Measurements from ENCODE around the gene NPAS4. TPM values are rescaled to one million over a fixed set of nuclear protein-coding genes. Genes with fewer than 3 reads are reported as not detected.

Gene NPAS4
- total and polyA plus RNA-seq, 2 of the 13 experiments (the other 11 are each of a cell fraction or from before 2014, with no cell fraction given) = not detected

DNA sequence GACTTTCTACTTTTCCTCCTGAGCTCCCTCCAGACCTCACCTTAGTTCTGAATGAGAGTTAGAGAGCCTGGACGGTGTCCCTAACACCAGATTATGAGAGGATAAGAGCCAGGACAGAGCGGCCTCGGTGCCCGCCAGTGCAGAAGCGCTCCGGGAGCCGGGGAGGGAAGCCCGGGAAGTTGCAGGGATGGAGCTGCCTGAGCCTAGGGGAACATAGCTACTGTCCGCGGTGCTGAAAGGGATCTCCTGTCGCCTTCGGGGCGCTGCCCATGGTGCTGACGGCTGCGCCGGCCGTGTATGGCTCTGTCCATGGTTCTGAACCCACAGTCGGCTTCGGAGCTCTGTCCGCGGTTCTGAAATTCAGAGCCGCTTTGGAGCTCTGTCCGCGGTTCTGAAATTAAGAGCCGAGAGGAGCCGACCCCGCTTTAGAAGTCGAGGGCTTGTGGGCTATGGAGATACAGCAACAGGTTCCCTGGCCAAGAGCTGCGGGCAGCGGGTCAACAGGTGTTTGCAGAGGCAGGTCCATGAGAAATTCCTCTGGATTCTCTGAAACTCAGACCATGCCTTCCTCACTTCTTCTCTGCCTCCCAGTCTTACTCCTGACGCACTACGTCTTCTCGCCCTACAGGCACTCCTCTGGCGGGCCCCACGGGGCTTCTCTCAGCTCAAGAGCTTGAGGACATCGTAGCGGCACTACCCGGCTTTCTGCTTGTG is 814 bp downstream of the NPAS4 start (continued):
- TF ChIP-seq ZFAT (CRISPR knock-in tag; conservative IDR thresholded peaks at IDR 0.05) = peak; percentile 99
- peak; percentile 100 for TF ChIP-seq THAP8 (CRISPR knock-in tag; IDR thresholded peaks at IDR 0.05; ENCODE audit: borderline replicate concordance)
- TF ChIP-seq ZNF329 (CRISPR knock-in tag; IDR thresholded peaks at IDR 0.05; ENCODE audit: low read depth) = peak; percentile 100
- TF ChIP-seq, protein P1, sequence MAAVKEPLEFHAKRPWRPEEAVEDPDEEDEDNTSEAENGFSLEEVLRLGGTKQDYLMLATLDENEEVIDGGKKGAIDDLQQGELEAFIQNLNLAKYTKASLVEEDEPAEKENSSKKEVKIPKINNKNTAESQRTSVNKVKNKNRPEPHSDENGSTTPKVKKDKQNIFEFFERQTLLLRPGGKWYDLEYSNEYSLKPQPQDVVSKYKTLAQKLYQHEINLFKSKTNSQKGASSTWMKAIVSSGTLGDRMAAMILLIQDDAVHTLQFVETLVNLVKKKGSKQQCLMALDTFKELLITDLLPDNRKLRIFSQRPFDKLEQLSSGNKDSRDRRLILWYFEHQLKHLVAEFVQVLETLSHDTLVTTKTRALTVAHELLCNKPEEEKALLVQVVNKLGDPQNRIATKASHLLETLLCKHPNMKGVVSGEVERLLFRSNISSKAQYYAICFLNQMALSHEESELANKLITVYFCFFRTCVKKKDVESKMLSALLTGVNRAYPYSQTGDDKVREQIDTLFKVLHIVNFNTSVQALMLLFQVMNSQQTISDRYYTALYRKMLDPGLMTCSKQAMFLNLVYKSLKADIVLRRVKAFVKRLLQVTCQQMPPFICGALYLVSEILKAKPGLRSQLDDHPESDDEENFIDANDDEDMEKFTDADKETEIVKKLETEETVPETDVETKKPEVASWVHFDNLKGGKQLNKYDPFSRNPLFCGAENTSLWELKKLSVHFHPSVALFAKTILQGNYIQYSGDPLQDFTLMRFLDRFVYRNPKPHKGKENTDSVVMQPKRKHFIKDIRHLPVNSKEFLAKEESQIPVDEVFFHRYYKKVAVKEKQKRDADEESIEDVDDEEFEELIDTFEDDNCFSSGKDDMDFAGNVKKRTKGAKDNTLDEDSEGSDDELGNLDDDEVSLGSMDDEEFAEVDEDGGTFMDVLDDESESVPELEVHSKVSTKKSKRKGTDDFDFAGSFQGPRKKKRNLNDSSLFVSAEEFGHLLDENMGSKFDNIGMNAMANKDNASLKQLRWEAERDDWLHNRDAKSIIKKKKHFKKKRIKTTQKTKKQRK (IDR thresholded peaks at IDR 0.05; ENCODE audit: low read length) = no peak
- no peak for TF ChIP-seq TCF7L2 (IDR thresholded peaks at IDR 0.05; ENCODE audit: low read depth, low read length)
- peak; percentile 100 for TF ChIP-seq DMAP1 (CRISPR knock-in tag; IDR thresholded peaks at IDR 0.05)
- TF ChIP-seq ZNF207 (IDR thresholded peaks at IDR 0.05; ENCODE audit: borderline replicate concordance) = no peak
- peak; percentile 100 for TF ChIP-seq ZFP41 (CRISPR knock-in tag; IDR thresholded peaks at IDR 0.05; ENCODE audit: borderline replicate concordance)
- TF ChIP-seq HNF4A (CRISPR knock-in tag; IDR thresholded peaks at IDR 0.05) = peak; percentile 87
- TF ChIP-seq FOXK1 (CRISPR knock-in tag; IDR thresholded peaks at IDR 0.05; ENCODE audit: borderline replicate concordance, low read depth) = peak; percentile 100
- peak; percentile 100 for TF ChIP-seq EHMT2 (IDR thresholded peaks at IDR 0.05; ENCODE audit: borderline replicate concordance, low read depth, low read length)
- TF ChIP-seq DPF2 (CRISPR knock-in tag; IDR thresholded peaks at IDR 0.05; ENCODE audit: borderline replicate concordance, low read depth) = peak; percentile 91
- peak; percentile 100 for TF ChIP-seq ZNF709 (CRISPR knock-in tag; IDR thresholded peaks at IDR 0.05)
- TF ChIP-seq SP140L (CRISPR knock-in tag; IDR thresholded peaks at IDR 0.05; ENCODE audit: borderline replicate concordance) = peak; percentile 100
- TF ChIP-seq SPEN (CRISPR knock-in tag; IDR thresholded peaks at IDR 0.05; ENCODE audit: low read depth) = peak; percentile 100
- peak; percentile 87 for TF ChIP-seq ZNF143 (CRISPR knock-in tag; IDR thresholded peaks at IDR 0.05)
- peak; percentile 100 for TF ChIP-seq SMAD9 (CRISPR knock-in tag; IDR thresholded peaks at IDR 0.05)
- peak; percentile 97 for TF ChIP-seq RBM39 (IDR thresholded peaks at IDR 0.05; ENCODE audit: low read depth, low read length, poor library complexity, severe bottlenecking)
- peak; percentile 100 for TF ChIP-seq MTF1 (CRISPR knock-in tag; IDR thresholded peaks at IDR 0.05)
- TF ChIP-seq ZSCAN21 (CRISPR knock-in tag; IDR thresholded peaks at IDR 0.05; ENCODE audit: borderline replicate concordance) = peak; percentile 100
- TF ChIP-seq, protein P2, sequence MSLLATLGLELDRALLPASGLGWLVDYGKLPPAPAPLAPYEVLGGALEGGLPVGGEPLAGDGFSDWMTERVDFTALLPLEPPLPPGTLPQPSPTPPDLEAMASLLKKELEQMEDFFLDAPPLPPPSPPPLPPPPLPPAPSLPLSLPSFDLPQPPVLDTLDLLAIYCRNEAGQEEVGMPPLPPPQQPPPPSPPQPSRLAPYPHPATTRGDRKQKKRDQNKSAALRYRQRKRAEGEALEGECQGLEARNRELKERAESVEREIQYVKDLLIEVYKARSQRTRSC (CRISPR knock-in tag; IDR thresholded peaks at IDR 0.05; ENCODE audit: low read depth) = peak; percentile 100
- TF ChIP-seq TBX3 (IDR thresholded peaks at IDR 0.05; ENCODE audit: borderline replicate concordance) = no peak
- TF ChIP-seq DR1 (CRISPR knock-in tag; IDR thresholded peaks at IDR 0.05) = peak; percentile 100
- peak; percentile 99 for TF ChIP-seq ZFP91 (CRISPR knock-in tag; IDR thresholded peaks at IDR 0.05; ENCODE audit: borderline replicate concordance)
- TF ChIP-seq SMC3 (IDR thresholded peaks at IDR 0.05; ENCODE audit: low read length) = no peak

Measured in HepG2 (cell line).